OCI-LY7 (cell line): ENCODE results near the gene GLRX5. TPM values are rescaled to one million over a fixed set of nuclear protein-coding genes. Genes with fewer than 3 reads are reported as not detected.

Experiments
- BruUV-seq: library from RNA; stranded (reverse); fragments of 400-500 nt; replicated peaks from 2 replicates; lab custom pipeline; 2021; lab: Mats Ljungman, UMichigan
- CTCF ChIA-PET: fragments of 300-600 bp; sonication (Branson Sonifier 250); formaldehyde crosslinking; loops from one replicate; lab custom pipeline; 2022; ENCODE audit warnings: antibody characterized with exemption; ENCODE audit not compliant: unreplicated experiment; lab: Charles Lee
- POLR2A ChIA-PET: fragments of 300-600 bp; sonication (Branson Sonifier 250); formaldehyde crosslinking; loops from one replicate; lab custom pipeline; 2022; ENCODE audit warnings: antibody characterized with exemption; lab: Charles Lee
- DNase-seq: peaks from one replicate; pipeline ENCODE4 v3.0.0-alpha.2; 2015; ENCODE audit warnings: low spot score
- H2AFZ ChIP-seq: fragments of 200-600 bp; sonication (generic), shearing (Covaris generic); 2 replicates; pipeline ENCODE4 v1.6.1; 2014; ENCODE audit warnings: mild to moderate bottlenecking, antibody characterized with exemption, low read length, moderate library complexity
- H3K27ac ChIP-seq: fragments of 200-600 bp; sonication (generic); 2 replicates; pipeline ENCODE4 v1.5.1; 2014; ENCODE audit warnings: mixed run types, low read depth, mild to moderate bottlenecking, moderate library complexity, low read length, inconsistent platforms; ENCODE audit not compliant: poor library complexity, severe bottlenecking
- H3K36me3 ChIP-seq: fragments of 200-600 bp; sonication (generic); 2 replicates; pipeline ENCODE4 v1.6.1; 2014; ENCODE audit warnings: mild to moderate bottlenecking, antibody characterized with exemption, low read length, moderate library complexity, mixed read lengths; ENCODE audit not compliant: insufficient read depth
- H3K4me1 ChIP-seq: fragments of 200-600 bp; sonication (generic); 2 replicates; pipeline ENCODE4 v1.5.1; 2014; ENCODE audit warnings: mild to moderate bottlenecking, low read length; ENCODE audit not compliant: insufficient read depth, poor library complexity, severe bottlenecking
- H3K4me2 ChIP-seq: fragments of 200-600 bp; sonication (generic); 2 replicates; pipeline ENCODE4 v1.6.1; 2014; ENCODE audit warnings: mild to moderate bottlenecking, low read length
- H3K4me3 ChIP-seq: fragments of 200-600 bp; sonication (generic); 2 replicates; pipeline ENCODE4 v1.5.1; 2014; ENCODE audit warnings: mild to moderate bottlenecking, low read depth, low read length; ENCODE audit not compliant: poor library complexity, severe bottlenecking
- H3K79me2 ChIP-seq: fragments of 200-600 bp; sonication (generic); 2 replicates; pipeline ENCODE4 v1.6.1; 2016; ENCODE audit warnings: low read depth, mild to moderate bottlenecking, low read length, moderate library complexity, mixed read lengths; ENCODE audit not compliant: insufficient read depth
- H3K9me2 ChIP-seq: fragments of 200-600 bp; sonication (generic); 2 replicates; pipeline ENCODE4 v1.6.1; 2016; ENCODE audit warnings: mild to moderate bottlenecking, low read length, mixed read lengths; ENCODE audit not compliant: insufficient read depth
- H3K9me3 ChIP-seq: fragments of 200-600 bp; sonication (generic); 2 replicates; pipeline ENCODE4 v1.6.1; 2014; ENCODE audit warnings: mild to moderate bottlenecking, mixed run types, low read length, mixed read lengths
- H4K20me1 ChIP-seq: fragments of 200-600 bp; sonication (generic); 2 replicates; pipeline ENCODE4 v1.6.1; 2014; ENCODE audit warnings: mild to moderate bottlenecking, antibody characterized with exemption, low read length, moderate library complexity, mixed read lengths; ENCODE audit not compliant: insufficient read depth
- EZH2phosphoT487 ChIP-seq: fragments of 200-600 bp; sonication (generic); IDR thresholded peaks from 2 replicates; pipeline ENCODE4 v1.6.1; 2018; ENCODE audit warnings: low read depth, borderline replicate concordance, mild to moderate bottlenecking, mixed run types, antibody characterized with exemption, low read length, moderate library complexity, mixed read lengths
- intact Hi-C: fragments of 100-400 bp; cut with micrococcal nuclease; formaldehyde crosslinking; loops from one replicate; pipeline ENCODE4 v1.10.0; 2022; ENCODE audit not compliant: unreplicated experiment
- total RNA-seq, 2 experiments: library from RNA; depleted of rRNA in 1 of 2; stranded (reverse); fragments of >200 nt in 1 of 2; shearing (Covaris generic) in 1 of 2; gene quantifications; 2 replicates each; pipeline ENCODE4 v1.2.3, GENCODE V29; 2014 to 2022
- TF ChIP-seq, protein P1 (sequence below): fragments of 200-600 bp; sonication (generic); conservative IDR thresholded peaks from 2 replicates; pipeline ENCODE4 v1.5.1; 2014; ENCODE audit warnings: mild to moderate bottlenecking, antibody characterized with exemption, low read length, moderate library complexity, mixed read lengths

Gene GLRX5
- total RNA-seq, 2 experiments from 2014 or later = 68.2 to 78.4 TPM

GRCh38 chr14:95490138-95490509 lies 44.7 kb upstream of the GLRX5 start:
- Histone ChIP-seq H3K36me3 (peaks cover 16% of the 10 kb centered on the region; the same call in 1 of the 2 replicates), H3K27ac (no peak overlapping the region), H3K4me2 (peak overlapping the region; percentile 65), H3K4me3 (no peak overlapping the region), H2AFZ (no peak overlapping the region), H3K79me2 (peaks cover 15% of the 10 kb centered on the region; the same call in 1 of the 2 replicates), H4K20me1 (no peaks in the 10 kb centered on the region), H3K4me1 (peaks cover 68% of the 10 kb centered on the region), H3K9me2 (no peaks in the 10 kb centered on the region), H3K9me3 (peaks cover 10% of the 10 kb centered on the region; the same call in 1 of the 2 replicates)
- intact Hi-C loops = no loop called here
- POLR2A ChIA-PET = interaction anchor here (0.9 to 2.5 kb wide), 4 partner anchors 9 to 48 kb away, joined by 3 to 6 read pairs (median 3); no protein-coding TSS in a partner anchor
- no peak for DNase-seq
- CTCF ChIA-PET = interaction anchor here (1.2 kb wide), 1 partner anchor 48 kb away, joined by 3 read pairs; no protein-coding TSS in a partner anchor
- TF ChIP-seq EZH2phosphoT487 = no peak
- TF ChIP-seq, protein P1, sequence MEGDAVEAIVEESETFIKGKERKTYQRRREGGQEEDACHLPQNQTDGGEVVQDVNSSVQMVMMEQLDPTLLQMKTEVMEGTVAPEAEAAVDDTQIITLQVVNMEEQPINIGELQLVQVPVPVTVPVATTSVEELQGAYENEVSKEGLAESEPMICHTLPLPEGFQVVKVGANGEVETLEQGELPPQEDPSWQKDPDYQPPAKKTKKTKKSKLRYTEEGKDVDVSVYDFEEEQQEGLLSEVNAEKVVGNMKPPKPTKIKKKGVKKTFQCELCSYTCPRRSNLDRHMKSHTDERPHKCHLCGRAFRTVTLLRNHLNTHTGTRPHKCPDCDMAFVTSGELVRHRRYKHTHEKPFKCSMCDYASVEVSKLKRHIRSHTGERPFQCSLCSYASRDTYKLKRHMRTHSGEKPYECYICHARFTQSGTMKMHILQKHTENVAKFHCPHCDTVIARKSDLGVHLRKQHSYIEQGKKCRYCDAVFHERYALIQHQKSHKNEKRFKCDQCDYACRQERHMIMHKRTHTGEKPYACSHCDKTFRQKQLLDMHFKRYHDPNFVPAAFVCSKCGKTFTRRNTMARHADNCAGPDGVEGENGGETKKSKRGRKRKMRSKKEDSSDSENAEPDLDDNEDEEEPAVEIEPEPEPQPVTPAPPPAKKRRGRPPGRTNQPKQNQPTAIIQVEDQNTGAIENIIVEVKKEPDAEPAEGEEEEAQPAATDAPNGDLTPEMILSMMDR = no peak
- no TSS peak for BruUV-seq

DNA sequence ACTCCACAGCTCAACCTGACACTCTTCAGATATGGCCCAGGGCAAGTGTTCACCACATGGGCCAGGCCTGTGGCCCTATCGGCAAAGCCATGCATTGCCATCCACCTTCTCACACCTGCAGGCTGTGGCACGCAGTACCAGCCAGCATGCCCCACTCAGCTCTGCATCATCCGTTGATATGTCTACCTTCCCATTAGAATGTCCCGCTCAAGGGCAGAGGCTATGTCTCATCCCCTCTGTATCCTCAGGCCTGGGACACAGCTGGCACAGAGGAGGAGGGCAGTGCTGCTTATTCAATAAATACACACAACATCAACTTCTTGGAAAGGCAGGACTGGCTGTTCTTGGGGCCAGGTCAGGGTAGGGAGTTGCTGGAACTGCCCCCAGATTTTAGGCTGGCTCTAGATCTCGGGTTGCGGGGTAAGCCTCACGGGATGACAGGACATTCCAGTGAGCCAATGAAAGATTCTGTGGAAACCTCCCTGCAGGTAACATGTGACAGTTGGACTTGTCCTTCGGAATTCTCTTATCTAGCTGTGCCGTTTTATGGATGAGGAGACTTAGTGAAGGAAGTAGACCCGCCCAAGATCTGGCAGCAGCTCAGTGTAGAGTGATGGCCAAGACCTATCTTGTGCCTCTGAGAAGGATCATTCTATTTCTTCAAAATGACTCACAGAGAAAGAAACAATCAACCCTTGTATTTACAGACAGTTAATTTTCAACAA lies 44.0 kb upstream of the GLRX5 start:
- Histone ChIP-seq H3K27ac (no peak overlapping the region), H3K4me1 (peaks cover 68% of the 10 kb centered on the region), H3K79me2 (peaks cover 15% of the 10 kb centered on the region; the same call in 1 of the 2 replicates), H3K4me2 (no peak overlapping the region), H3K36me3 (peaks cover 16% of the 10 kb centered on the region; the same call in 1 of the 2 replicates), H3K9me3 (peaks cover 10% of the 10 kb centered on the region; the same call in 1 of the 2 replicates), H2AFZ (no peak overlapping the region), H3K4me3 (no peak overlapping the region), H4K20me1 (no peaks in the 10 kb centered on the region), H3K9me2 (no peaks in the 10 kb centered on the region)
- DNase-seq = no peak
- ChIA-PET CTCF (interaction anchor here (1.2 kb wide), 1 partner anchor 48 kb away, joined by 3 read pairs; no protein-coding TSS in a partner anchor), POLR2A (interaction anchor here (0.6 to 1.1 kb wide), 2 partner anchors 10 to 338 kb away, joined by 3 read pairs; no protein-coding TSS in a partner anchor)
- TF ChIP-seq EZH2phosphoT487 = no peak
- TF ChIP-seq, protein P1 = no peak
- no TSS peak for BruUV-seq
- intact Hi-C loops = no loop called here
